HepG2 (cell line): ENCODE results near the gene CACNA2D3. TPM values are rescaled to one million over a fixed set of nuclear protein-coding genes. Genes with fewer than 3 reads are reported as not detected.

Experiments
- ATAC-seq: fragments of 200-7000 bp; cut with Tn5 transposase; 3 replicates; pipeline ENCODE4 v1.9.1; 2020; ENCODE audit warnings: mild to moderate bottlenecking, moderate library complexity
- BruUV-seq: library from RNA; stranded (reverse); fragments of 400-500 nt; replicated peaks from 2 replicates; lab custom pipeline; 2021; lab: Mats Ljungman, UMichigan
- CTCF ChIA-PET: fragments of 300-600 bp; formaldehyde crosslinking; extraction: SDS; loops from one replicate; lab custom pipeline; 2021; ENCODE audit warnings: low total read pairs, inconsistent platforms, low intra/inter-chr PET ratio; lab: Yijun Ruan, JAX
- POLR2A ChIA-PET: fragments of 350-600 bp; sonication (Branson Sonifier 250); formaldehyde crosslinking; loops from one replicate; lab custom pipeline; 2020; ENCODE audit warnings: antibody characterized with exemption, inconsistent platforms; lab: Yijun Ruan, JAX
- DNase-seq: peaks from one replicate; pipeline ENCODE4 v3.0.0-alpha.2; 2015; ENCODE audit warnings: low spot score
- FAIRE-seq: peaks from 3 replicates; lab custom pipeline; 2011; peaks lifted over from hg19 to GRCh38; lab: Jason Lieb, UNC
- H2AFZ ChIP-seq: one replicate; pipeline ENCODE4 v1.6.1; 2011; ENCODE audit warnings: low read length, inconsistent platforms
- H3K27ac ChIP-seq: fragments of 300-600 bp; 3 replicates; pipeline ENCODE4 v1.8.0; 2011; ENCODE audit warnings: mixed run types, mild to moderate bottlenecking, mixed read lengths, low read length, inconsistent platforms; ENCODE audit not compliant: insufficient read depth; ENCODE audit errors: extremely low read length
- H3K27me3 ChIP-seq, 2 experiments: fragments of 200-600 bp in 1 of 2; 2 replicates in 1 of 2; 3 replicates in 1 of 2; pipeline versions ENCODE4 v1.6.0 to v1.8.0; 2011; ENCODE audit warnings: low read length in 2 of 2, mild to moderate bottlenecking in 2 of 2, moderate library complexity in 2 of 2, inconsistent platforms in 1 of 2; ENCODE audit not compliant: insufficient read depth in 2 of 2, control insufficient read depth in 1 of 2
- H3K36me3 ChIP-seq, 2 experiments: fragments of 200-600 bp in 1 of 2; replicated peaks in 1 of 2; 2 replicates in 1 of 2; 3 replicates in 1 of 2; pipeline versions ENCODE4 v1.5.1 to v1.8.0; 2011; ENCODE audit warnings: low read length in 2 of 2, inconsistent platforms in 1 of 2; ENCODE audit not compliant: insufficient read depth in 2 of 2, control insufficient read depth in 1 of 2
- H3K4me1 ChIP-seq: 2 replicates; pipeline ENCODE4 v1.5.1; 2012; ENCODE audit warnings: low read length, inconsistent platforms; ENCODE audit not compliant: insufficient read depth
- H3K4me2 ChIP-seq: 2 replicates; pipeline ENCODE4 v1.6.0; 2011; ENCODE audit warnings: low read depth, low read length, inconsistent platforms
- H3K4me3 ChIP-seq, 3 experiments: fragments of 200-600 bp in 1 of 3; sonication (generic), shearing (Covaris generic) in 1 of 3; replicated peaks in 1 of 3; 2 replicates each; pipeline ENCODE4 v1.5.1; 2011 to 2016; ENCODE audit warnings: low read length in 3 of 3, inconsistent platforms in 2 of 3, low read depth in 2 of 3, mild to moderate bottlenecking in 2 of 3, control low read depth in 1 of 3, mixed read lengths in 1 of 3; ENCODE audit not compliant: insufficient read depth in 1 of 3
- H3K79me2 ChIP-seq: one replicate; pipeline ENCODE4 v1.6.1; 2011; ENCODE audit warnings: low read length, inconsistent platforms; ENCODE audit not compliant: insufficient read depth
- H3K9ac ChIP-seq: 2 replicates; pipeline ENCODE4 v1.6.0; 2011; ENCODE audit warnings: mild to moderate bottlenecking, low read depth, low read length, inconsistent platforms; ENCODE audit not compliant: insufficient read depth
- H3K9me3 ChIP-seq: 2 replicates; pipeline ENCODE4 v1.5.1; 2012; ENCODE audit warnings: mild to moderate bottlenecking, low read length
- H4K20me1 ChIP-seq: 2 replicates; pipeline ENCODE4 v1.6.0; 2011; ENCODE audit warnings: inconsistent platforms, mild to moderate bottlenecking, low read length, moderate library complexity; ENCODE audit not compliant: insufficient read depth
- ESRRA ChIP-seq: sonication (generic); formaldehyde crosslinking; IDR thresholded peaks from 2 replicates; pipeline ENCODE4 v1.5.1; 2020; ENCODE audit warnings: mild to moderate bottlenecking, low read depth, missing genetic modification reagents
- FLYWCH1 ChIP-seq: sonication (generic); formaldehyde crosslinking; IDR thresholded peaks from 2 replicates; pipeline ENCODE4 v1.8.1; 2023; ENCODE audit warnings: mild to moderate bottlenecking, missing genetic modification reagents
- FOSL2 ChIP-seq: sonication (generic); formaldehyde crosslinking; IDR thresholded peaks from 2 replicates; pipeline ENCODE4 v1.4.0; 2020; ENCODE audit warnings: missing genetic modification reagents
- FOXA3 ChIP-seq: IDR thresholded peaks from 2 replicates; pipeline ENCODE4 v1.6.1; 2016; ENCODE audit warnings: missing genetic modification reagents, missing compliant biosample characterization
- GABPA ChIP-seq, 2 experiments: IDR thresholded peaks; 2 replicates each; pipeline ENCODE4 v1.6.1; 2011 to 2016; ENCODE audit warnings: low read depth in 2 of 2, low read length in 1 of 2, missing biosample characterization in 1 of 2, missing genetic modification characterization in 1 of 2
- GATA4 ChIP-seq: sonication (generic); IDR thresholded peaks from 2 replicates; pipeline ENCODE4 v1.6.1; 2016; ENCODE audit warnings: antibody characterized with exemption, low read depth, borderline replicate concordance
- KDM2A ChIP-seq: sonication (generic); formaldehyde crosslinking; IDR thresholded peaks from 2 replicates; pipeline ENCODE4 v1.4.0; 2020; ENCODE audit warnings: low read depth, missing genetic modification reagents, borderline replicate concordance
- LCORL ChIP-seq, 2 experiments: fragments of 450-650 bp in 1 of 2; sonication (generic) in 1 of 2; formaldehyde crosslinking in 1 of 2; IDR thresholded peaks; 2 replicates each; pipeline versions ENCODE4 v1.5.0 to v1.6.1; 2017 to 2020; ENCODE audit warnings: antibody characterized with exemption in 1 of 2, missing genetic modification reagents in 1 of 2
- SP1 ChIP-seq, 2 experiments: fragments of 450-650 bp in 1 of 2; sonication (generic) in 1 of 2; formaldehyde crosslinking in 1 of 2; IDR thresholded peaks; 2 replicates each; pipeline versions ENCODE4 v1.4.0 to v1.6.1; 2016 to 2020; ENCODE audit warnings: missing genetic modification reagents in 1 of 2
- SRSF1 ChIP-seq: fragments of 200-400 bp; formaldehyde crosslinking; optimal IDR thresholded peaks from 2 replicates; pipeline ENCODE3; 2017; ENCODE audit warnings: mild to moderate bottlenecking, low read depth, low read length, moderate library complexity
- TMF1 ChIP-seq: sonication (generic); formaldehyde crosslinking; IDR thresholded peaks from 2 replicates; pipeline ENCODE4 v1.8.1; 2022; ENCODE audit warnings: low read depth, missing genetic modification reagents
- ZBTB7B ChIP-seq: sonication (generic); formaldehyde crosslinking; IDR thresholded peaks from 2 replicates; pipeline ENCODE4 v1.4.0; 2020; ENCODE audit warnings: missing genetic modification reagents
- ZFP36L1 ChIP-seq: sonication (generic); formaldehyde crosslinking; IDR thresholded peaks from 2 replicates; pipeline ENCODE4 v1.8.0; 2022; ENCODE audit warnings: mild to moderate bottlenecking, missing genetic modification reagents, moderate library complexity
- ZFX ChIP-seq: sonication (generic); formaldehyde crosslinking; IDR thresholded peaks from 2 replicates; pipeline ENCODE4 v1.4.0; 2020; ENCODE audit warnings: mild to moderate bottlenecking, low read depth, missing genetic modification reagents, moderate library complexity
- ZNF17 ChIP-seq: sonication (generic); formaldehyde crosslinking; IDR thresholded peaks from 2 replicates; pipeline ENCODE4 v1.5.0; 2020; ENCODE audit warnings: mild to moderate bottlenecking, missing genetic modification reagents
- ZNF430 ChIP-seq: sonication (generic); formaldehyde crosslinking; IDR thresholded peaks from 2 replicates; pipeline ENCODE4 v1.9.0; 2021; ENCODE audit warnings: mild to moderate bottlenecking, missing genetic modification reagents
- ZNF772 ChIP-seq: sonication (generic); formaldehyde crosslinking; IDR thresholded peaks from 2 replicates; pipeline ENCODE4 v1.5.0; 2020; ENCODE audit warnings: mild to moderate bottlenecking, missing genetic modification reagents
- WGBS: methylation state at CpG from one replicate; pipeline ENCODE4 v1.1.6; 2017; ENCODE audit warnings: low lambda C conversion rate; 5-methylcytosine and 5-hydroxymethylcytosine counted together
- in situ Hi-C: cut with HindIII; loops from 2 replicates; pipeline ENCODE4 v1.10.0; 2017; ENCODE audit warnings: low pct_unique_long_range_greater_than_20kb; ENCODE audit not compliant: extremely low pct_ligation_motif_present
- intact Hi-C: fragments of 100-400 bp; cut with micrococcal nuclease; formaldehyde crosslinking; loops from one replicate; pipeline ENCODE4 v1.10.0; 2022; ENCODE audit not compliant: unreplicated experiment
- polyA plus RNA-seq, 8 experiments: library from polyadenylated mRNA; depleted of rRNA in 3 of 8; stranded (reverse) in 7 of 8; unstranded in 1 of 8; fragments of >200 nt; fragmentation: Illumina TruSeq in 4 of 8; extraction: Trizol in 4 of 8; gene quantifications; 2 replicates each; pipeline versions ENCODE4 v1.2.1 to v1.2.3, GENCODE V29; 2011 to 2016; ENCODE audit warnings: low read depth in 4 of 8, missing spikeins in 1 of 8, mixed read lengths in 1 of 8; ENCODE audit not compliant: insufficient read depth in 1 of 8
- total RNA-seq, 5 experiments: library from RNA; depleted of rRNA; stranded (reverse); fragments of >200 nt; fragmentation: Illumina TruSeq; extraction: Trizol; gene quantifications; 2 replicates each; pipeline ENCODE4 v1.2.3, GENCODE V29; 2016; ENCODE audit warnings: low read depth in 1 of 5
- TF ChIP-seq, protein P1 (sequence below): IDR thresholded peaks from 2 replicates; pipeline ENCODE4 v1.6.1; 2016; ENCODE audit warnings: low read depth
- TF ChIP-seq, protein P2 (sequence below): sonication (generic); formaldehyde crosslinking; IDR thresholded peaks from 2 replicates; pipeline ENCODE4 v1.5.0; 2020; ENCODE audit warnings: missing genetic modification reagents
- TF ChIP-seq, protein P3 (sequence below): sonication (generic); formaldehyde crosslinking; IDR thresholded peaks from 2 replicates; pipeline ENCODE4 v1.5.1; 2020; ENCODE audit warnings: mild to moderate bottlenecking, missing genetic modification reagents, moderate library complexity

The CACNA2D3 gene
- total and polyA plus RNA-seq, 2 of the 13 experiments (the other 11 are each of a cell fraction or from before 2014, with no cell fraction given), result not detected

DNA sequence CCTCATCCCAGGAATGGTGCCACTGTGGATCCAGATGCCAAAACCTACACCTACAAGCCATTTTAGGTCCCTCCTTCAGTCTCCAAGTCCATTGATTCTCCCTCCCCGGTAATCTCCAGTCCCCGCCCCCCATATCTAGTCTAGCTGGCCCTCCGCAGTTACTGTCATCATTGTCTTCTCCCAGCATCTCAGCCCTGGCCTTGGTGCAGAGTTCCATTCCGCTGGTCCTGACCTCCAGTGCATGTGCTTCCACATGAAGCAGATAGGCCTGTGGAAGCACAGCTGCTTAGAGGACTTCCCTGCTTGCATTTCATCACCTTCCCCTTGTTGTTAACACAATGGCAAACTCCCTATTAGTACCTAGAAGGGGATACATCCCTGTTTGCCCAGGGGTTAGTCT, 473.7 kb downstream of the CACNA2D3 start:
- BruUV-seq, result no TSS peak
- TF ChIP-seq, protein P1, sequence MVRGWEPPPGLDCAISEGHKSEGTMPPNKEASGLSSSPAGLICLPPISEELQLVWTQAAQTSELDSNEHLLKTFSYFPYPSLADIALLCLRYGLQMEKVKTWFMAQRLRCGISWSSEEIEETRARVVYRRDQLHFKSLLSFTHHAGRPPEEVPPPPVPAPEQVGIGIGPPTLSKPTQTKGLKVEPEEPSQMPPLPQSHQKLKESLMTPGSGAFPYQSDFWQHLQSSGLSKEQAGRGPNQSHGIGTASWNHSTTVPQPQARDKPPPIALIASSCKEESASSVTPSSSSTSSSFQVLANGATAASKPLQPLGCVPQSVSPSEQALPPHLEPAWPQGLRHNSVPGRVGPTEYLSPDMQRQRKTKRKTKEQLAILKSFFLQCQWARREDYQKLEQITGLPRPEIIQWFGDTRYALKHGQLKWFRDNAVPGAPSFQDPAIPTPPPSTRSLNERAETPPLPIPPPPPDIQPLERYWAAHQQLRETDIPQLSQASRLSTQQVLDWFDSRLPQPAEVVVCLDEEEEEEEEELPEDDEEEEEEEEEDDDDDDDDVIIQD (CRISPR knock-in tag), result no peak
- TF ChIP-seq LCORL (IDR thresholded peaks at IDR 0.05) (no peak), LCORL (CRISPR knock-in tag; IDR thresholded peaks at IDR 0.05) (no peak), SP1 (IDR thresholded peaks at IDR 0.05) (no peak), SP1 (CRISPR knock-in tag; IDR thresholded peaks at IDR 0.05) (no peak), KDM2A (CRISPR knock-in tag) (no peak), GATA4 (no peak), FOXA3 (no peak), FLYWCH1 (CRISPR knock-in tag) (no peak), GABPA (IDR thresholded peaks at IDR 0.05; ENCODE audit: low read depth, low read length) (no peak), GABPA (CRISPR knock-in tag; IDR thresholded peaks at IDR 0.05; ENCODE audit: low read depth) (no peak), ZNF772 (CRISPR knock-in tag) (no peak), ZFP36L1 (CRISPR knock-in tag) (no peak), ZNF430 (CRISPR knock-in tag) (no peak), ZFX (CRISPR knock-in tag) (no peak), FOSL2 (no peak), SRSF1 (no peak), TMF1 (CRISPR knock-in tag) (no peak), ZBTB7B (CRISPR knock-in tag) (no peak), ESRRA (no peak), ZNF17 (CRISPR knock-in tag) (no peak)
- TF ChIP-seq, protein P2, sequence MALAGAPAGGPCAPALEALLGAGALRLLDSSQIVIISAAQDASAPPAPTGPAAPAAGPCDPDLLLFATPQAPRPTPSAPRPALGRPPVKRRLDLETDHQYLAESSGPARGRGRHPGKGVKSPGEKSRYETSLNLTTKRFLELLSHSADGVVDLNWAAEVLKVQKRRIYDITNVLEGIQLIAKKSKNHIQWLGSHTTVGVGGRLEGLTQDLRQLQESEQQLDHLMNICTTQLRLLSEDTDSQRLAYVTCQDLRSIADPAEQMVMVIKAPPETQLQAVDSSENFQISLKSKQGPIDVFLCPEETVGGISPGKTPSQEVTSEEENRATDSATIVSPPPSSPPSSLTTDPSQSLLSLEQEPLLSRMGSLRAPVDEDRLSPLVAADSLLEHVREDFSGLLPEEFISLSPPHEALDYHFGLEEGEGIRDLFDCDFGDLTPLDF (CRISPR knock-in tag), result no peak
- TF ChIP-seq, protein P3, sequence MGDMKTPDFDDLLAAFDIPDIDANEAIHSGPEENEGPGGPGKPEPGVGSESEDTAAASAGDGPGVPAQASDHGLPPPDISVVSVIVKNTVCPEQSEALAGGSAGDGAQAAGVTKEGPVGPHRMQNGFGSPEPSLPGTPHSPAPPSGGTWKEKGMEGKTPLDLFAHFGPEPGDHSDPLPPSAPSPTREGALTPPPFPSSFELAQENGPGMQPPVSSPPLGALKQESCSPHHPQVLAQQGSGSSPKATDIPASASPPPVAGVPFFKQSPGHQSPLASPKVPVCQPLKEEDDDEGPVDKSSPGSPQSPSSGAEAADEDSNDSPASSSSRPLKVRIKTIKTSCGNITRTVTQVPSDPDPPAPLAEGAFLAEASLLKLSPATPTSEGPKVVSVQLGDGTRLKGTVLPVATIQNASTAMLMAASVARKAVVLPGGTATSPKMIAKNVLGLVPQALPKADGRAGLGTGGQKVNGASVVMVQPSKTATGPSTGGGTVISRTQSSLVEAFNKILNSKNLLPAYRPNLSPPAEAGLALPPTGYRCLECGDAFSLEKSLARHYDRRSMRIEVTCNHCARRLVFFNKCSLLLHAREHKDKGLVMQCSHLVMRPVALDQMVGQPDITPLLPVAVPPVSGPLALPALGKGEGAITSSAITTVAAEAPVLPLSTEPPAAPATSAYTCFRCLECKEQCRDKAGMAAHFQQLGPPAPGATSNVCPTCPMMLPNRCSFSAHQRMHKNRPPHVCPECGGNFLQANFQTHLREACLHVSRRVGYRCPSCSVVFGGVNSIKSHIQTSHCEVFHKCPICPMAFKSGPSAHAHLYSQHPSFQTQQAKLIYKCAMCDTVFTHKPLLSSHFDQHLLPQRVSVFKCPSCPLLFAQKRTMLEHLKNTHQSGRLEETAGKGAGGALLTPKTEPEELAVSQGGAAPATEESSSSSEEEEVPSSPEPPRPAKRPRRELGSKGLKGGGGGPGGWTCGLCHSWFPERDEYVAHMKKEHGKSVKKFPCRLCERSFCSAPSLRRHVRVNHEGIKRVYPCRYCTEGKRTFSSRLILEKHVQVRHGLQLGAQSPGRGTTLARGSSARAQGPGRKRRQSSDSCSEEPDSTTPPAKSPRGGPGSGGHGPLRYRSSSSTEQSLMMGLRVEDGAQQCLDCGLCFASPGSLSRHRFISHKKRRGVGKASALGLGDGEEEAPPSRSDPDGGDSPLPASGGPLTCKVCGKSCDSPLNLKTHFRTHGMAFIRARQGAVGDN (CRISPR knock-in tag), result no peak
- DNase-seq (no peak), ATAC-seq (no peak), FAIRE-seq (no peak)
- Histone ChIP-seq H3K27ac (no peak overlapping the region), H2AFZ (no peak overlapping the region), H3K9ac (no peak overlapping the region), H3K4me2 (no peak overlapping the region), H4K20me1 (no peaks in the 10 kb centered on the region), H3K79me2 (no peaks in the 10 kb centered on the region), H3K4me3 (no peak overlapping the region), H3K9me3 (no peaks in the 10 kb centered on the region), H3K4me1 (no peaks in the 10 kb centered on the region), H3K36me3 (no peaks in the 10 kb centered on the region), H3K27me3 (peaks cover 1 to 11% of the 10 kb centered on the region in 2 experiments; a peak in 2 of 5 replicates)
- ChIA-PET POLR2A (no interaction called here), CTCF (no interaction called here)
- 12% methylated on average over 4 of the region's 4 CpGs for WGBS
- intact Hi-C loops, result no loop called here
- in situ Hi-C loops, result no loop called here
